ENCODE results near the gene CPT1A.

Gene CPT1A

DNA sequence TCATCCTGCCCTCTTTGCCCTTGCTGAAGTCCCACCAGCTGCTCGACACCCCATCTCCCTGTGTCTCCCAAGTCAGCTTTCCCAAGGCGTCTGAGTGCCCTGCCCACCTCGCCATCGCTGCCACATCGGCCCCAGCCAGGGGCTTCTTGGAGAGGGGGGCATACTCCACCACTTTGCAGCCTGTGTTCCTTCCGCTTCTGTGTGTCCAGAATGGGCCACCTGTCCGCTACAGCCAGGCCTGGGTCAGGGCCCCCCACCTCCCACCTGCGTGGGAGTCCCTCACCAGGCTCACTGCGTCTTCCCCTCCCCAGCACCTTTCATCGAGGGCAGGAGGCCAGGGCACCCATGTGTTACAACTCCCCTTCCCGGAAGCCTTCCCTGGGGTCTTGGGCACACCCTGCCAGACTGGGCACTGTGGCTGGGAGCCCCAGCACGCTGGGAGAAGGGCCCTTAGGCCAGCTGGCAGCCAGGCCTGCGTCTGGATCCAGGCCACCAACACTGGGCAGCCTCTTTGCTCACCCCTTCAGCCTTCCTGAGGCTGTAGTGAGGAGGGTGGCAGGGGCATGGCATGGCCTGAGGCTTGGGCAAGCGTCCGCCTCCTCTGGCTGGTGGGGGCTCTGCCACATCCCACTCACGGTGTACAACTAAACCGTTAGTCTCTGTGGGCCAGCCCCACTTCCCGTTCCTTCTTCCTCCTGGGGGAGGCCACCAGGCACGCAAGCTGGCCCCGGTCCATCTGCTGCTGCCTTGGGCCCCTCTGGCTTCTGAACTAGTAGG is 13.4 kb downstream of the CPT1A start:
- DNase-seq = no peak

DNA sequence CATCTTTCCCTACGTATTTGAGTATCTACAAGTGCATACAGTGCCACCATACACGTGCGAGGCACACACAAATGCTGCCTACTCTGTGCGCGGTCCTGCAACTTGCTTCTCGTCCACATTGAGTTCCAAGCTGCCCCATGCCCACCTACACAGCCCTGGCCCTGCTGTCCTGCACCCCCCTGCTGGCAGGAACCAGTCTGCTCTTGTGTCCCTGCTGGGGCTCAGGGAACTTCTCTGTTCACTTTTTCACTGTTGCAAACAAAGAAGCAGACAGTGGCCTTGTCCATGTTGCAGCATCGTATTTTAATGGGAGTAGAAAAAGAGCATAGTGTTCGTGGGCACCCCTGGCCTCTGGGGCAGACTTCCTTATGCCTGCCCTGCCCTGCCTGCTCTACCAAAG is 14.0 kb downstream of the CPT1A start:
- DNase-seq = no peak

DNA sequence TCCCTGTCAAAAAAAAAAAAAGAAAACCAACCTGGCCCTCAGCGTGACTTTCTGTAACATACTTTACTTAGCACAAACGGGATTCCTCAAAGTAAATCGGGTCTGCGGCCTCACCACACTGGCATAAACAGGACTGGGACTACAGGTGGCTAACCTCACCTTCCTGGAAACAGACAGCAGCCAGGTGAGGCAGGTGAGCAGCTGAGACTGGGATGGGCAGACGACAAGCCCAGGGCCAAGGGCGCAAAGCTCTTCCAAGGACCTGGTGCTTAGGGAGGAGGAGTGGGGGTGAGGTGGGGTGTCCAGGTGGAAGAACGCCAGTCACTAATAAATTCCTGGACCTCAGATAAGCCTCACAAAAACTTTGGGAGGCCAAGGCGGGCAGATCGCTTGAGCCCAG is 15.0 kb downstream of the CPT1A start:
- no peak for DNase-seq

DNA sequence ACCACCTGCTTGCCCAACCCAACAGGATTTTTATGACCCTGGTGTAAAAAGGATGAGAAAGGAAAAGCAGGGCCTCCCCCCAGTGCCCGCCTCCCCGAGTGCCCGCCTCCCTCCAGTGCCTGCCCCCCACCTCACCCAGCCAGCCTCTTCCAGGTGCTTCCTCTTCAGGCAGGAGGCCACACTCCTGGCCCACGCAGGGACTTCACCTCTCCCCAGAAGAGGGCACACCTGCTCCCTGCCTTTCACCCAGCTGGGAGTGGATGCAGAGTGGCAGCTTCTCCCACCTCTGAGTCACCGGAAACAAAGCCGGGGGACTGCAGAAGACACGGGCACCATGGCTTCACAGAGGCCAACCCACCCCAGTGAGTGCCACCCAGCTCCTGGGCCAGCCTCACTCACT is 16.1 kb downstream of the CPT1A start:
- DNase-seq = peak; percentile 71

DNA sequence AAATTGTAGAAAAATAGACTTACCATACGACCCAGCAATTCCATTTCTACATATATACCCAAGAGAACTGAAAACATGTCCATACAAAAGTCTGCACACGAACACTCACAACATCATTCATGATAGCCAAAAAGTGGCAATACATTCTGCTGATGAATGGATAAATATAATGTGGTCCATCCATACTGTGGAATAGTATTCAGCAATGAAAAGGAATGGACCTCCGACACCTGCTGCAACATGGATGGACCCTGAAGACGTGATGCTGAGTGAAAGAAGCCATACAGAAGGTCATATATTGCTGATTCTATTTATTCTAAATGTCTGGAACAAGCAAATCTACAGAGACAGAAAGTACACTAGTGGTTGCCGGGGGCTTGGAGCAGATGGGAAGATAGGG is 19.2 kb downstream of the CPT1A start:
- DNase-seq = no peak

DNA sequence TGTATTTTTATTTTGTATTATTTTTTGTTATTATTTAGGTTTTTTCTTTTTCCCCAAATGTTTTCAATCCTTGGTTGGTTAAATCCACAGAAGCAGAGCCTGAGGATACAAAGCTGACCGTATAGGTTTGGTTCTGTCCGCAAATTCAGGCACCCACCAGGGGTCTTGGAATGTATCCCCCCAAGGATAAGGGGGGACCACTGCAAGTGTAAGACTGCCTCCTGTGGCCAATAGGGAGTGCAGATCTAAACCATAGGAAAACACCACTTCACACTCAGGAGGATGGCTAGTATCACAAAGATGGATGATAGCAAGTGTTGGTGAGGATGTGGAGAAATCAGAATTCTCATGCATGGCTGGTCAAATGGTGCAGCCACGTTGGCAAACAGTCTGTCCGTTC is 20.0 kb downstream of the CPT1A start:
- DNase-seq = no peak

DNA sequence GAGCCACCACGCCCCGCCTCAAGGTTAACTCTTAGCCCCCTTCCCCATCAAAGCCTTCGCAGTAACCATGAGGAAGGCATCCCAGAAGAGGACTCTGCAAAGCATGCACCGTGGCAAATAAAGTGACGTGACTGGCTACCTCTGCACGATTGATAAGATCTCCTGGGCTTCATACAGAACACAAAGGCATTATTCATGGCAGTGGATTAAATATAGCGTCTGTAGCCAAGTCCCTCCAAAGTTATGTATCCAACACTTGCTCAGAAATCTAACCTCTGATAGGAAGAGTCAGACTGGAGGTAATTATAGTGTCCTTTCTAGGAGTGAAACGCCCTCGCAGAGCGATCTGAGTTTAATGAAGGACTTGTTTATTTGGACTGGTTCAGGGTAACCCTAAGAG is 22.4 kb downstream of the CPT1A start:
- DNase-seq = no peak

DNA sequence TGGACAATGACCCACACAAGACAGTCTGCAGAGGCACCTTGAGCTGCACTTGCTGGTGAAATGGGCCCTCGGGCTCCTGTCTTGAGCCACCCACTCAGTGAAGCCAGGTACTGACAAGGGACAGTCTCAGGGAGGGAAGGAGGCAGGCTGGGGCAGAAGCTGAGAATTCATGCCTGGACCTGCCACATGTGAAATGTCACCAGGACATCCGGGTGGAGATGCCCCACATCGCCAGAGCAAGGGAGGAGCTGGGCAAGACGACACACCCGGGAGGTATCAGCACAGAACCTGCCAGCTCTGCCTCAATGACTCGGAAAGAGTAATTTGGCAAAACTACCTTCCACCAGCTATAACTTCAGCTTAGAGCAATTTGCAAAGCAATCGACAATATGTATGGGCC is 23.5 kb downstream of the CPT1A start:
- DNase-seq = no peak

DNA sequence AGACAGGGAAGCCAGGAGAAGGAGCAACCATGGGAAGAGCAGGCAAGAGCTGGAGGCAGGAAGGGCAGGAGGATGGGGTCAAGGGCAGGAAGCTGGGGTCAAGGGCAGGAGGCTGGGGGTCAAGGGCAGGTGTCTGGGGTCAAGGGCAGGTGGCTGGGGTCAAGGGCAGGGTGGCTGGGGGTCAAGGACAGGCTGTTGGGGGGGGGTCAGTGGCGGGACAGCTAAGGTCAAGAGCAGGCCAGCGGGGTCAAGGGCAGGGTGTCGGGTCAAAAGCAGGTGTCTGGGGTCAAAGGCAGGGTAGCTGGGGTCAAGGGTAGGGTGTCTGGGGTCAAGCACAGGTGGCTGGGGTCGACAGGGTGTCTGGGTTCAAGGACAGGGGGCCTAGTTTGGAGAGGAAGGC is 24.2 kb downstream of the CPT1A start:
- no peak for DNase-seq

DNA sequence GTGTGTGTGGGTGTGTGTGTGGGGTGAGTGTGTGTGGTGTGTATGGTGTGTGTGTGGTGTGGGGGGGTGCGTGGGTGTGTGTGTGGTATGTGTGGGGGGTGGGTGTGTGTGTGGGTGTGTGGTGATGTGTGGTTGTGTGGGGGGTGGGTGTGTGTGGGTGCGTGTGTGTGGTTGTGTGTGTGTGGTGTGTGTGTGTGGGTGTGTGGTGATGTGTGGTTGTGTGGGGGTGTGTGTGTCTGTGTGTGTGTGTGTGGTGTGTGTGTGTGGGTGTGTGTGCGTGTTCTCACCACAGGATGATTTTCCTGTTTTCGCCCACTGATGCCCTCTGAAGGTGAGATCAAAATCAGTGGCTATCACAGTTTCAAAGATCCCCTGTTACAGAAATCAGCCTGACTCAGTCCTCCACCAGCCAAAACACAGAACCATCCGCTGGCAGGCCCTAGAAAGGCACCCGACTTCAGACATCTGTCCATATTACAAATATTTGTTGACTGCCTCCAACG is 24.7 kb downstream of the CPT1A start:
- no peak for DNase-seq

DNA sequence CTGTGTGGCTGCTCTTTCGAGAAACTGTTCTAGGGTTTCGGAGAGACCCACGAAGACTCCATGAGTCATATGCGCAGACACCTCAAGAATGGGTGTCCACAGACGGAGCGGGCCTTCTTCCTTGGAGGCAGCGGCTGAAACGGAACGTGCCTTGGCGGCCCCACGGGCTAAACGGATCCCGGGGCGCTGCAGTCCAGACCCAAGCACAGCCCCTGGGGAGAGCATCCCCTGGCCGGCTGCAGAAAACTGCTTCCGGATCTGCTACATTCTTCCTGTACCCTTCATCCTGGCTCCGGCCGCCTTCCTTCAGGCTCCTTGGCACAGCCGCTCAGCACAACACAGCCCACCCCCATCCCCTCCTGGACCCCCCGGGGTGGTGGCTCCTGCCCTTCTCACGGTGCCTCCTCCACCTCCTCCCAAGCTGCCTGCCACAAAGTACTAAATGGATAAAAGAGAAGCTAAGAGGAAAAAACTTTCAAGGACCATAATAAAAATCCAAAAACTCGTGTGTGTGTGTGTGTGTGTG is 25.4 kb downstream of the CPT1A start:
- DNase-seq = no peak

DNA sequence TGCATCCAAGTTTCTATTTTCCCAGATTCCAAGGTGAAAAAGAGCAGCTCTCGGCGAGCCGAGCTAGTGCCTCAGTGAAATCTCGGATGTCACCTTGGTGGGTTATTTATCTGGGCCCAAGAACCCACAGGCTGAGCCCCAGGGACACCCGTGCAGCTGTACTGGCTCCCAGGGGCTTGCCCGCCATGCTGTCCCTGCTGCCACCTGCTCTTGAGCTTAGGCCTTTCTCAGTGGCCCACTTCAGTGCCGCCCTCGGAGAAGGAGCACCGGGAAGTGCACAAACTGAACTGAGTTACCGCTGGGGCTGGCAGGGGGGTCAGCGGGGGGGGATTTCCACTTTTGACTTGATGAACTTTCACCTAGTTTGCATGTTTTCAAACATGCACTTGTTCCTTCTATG is 27.9 kb downstream of the CPT1A start:
- no peak for DNase-seq

DNA sequence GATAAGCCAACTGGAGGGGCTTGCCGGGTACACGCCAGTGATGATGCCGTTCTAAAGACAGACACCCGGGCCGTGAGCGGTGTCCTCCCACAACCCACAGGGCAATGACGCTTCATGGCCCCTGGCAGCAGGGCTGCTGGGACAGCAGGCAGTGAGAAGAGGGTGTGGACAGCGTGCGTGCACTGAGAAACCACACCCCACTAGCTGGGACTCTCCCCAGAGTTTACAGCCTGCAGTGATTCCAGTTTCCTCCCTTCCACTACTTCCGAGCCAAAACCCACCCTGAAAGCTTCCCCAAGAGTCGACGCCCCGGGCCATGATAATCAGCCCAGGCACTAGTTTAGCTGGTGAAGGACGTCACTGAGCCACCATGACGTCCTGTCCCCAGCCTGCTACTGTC is 29.2 kb downstream of the CPT1A start:
- DNase-seq = no peak

DNA sequence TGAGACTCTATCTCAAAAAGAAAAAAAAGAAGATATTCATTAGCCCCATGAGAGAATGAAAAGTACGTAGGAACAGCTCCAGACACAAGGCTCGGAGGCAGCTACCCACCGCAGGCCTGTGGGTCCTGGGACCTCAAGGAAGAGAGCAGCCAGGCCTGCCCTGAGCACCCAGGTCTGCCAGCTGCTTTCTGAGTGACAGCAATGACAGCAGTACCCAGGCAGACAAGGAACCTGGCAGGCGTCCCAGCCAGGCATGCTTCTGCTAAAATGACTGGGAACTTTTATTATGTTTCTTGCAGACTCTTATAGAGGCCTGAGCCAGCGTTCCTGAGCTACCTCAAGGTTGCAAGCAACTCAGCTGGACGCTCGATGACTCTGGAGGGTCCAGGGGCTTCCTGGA is 31.6 kb downstream of the CPT1A start:
- no peak for DNase-seq

DNA sequence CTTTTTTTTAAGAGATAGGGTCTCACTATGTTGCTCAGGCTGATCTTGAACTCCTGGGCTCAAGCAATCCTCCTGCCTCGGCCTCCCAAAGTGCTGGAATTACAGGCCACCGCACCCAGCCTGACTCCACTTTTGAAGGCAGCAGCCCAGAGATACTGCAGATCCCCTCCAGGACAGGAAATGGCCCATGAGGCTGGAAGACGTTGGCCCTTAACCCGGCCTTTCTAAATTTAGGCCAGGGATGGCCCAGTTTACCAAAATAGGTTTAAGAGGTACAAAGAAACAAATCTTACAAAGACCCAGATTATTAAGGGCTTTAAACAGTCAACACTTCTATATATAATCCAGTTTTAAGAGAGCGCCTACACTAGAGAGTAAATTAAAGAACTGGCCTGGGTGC is 32.2 kb downstream of the CPT1A start:
- DNase-seq = no peak

DNA sequence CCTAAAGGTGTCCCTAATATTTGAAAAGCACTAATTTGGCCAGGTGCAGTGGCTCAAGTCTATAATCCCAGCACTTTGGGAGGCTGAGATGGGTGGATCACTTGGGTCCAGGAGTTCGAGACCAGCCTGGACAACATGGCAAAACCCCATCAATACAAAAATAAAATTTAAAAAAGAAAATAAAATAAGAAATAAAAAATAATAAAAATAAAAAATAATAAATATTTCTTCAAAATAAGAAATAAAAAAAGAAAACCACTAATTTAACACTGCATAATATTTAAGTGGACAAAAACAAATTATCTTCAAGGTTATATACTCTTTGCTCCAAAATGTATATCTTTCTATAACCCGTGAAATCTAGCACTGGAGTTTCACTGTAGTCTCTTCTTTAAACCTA is 32.9 kb downstream of the CPT1A start:
- no peak for DNase-seq

DNA sequence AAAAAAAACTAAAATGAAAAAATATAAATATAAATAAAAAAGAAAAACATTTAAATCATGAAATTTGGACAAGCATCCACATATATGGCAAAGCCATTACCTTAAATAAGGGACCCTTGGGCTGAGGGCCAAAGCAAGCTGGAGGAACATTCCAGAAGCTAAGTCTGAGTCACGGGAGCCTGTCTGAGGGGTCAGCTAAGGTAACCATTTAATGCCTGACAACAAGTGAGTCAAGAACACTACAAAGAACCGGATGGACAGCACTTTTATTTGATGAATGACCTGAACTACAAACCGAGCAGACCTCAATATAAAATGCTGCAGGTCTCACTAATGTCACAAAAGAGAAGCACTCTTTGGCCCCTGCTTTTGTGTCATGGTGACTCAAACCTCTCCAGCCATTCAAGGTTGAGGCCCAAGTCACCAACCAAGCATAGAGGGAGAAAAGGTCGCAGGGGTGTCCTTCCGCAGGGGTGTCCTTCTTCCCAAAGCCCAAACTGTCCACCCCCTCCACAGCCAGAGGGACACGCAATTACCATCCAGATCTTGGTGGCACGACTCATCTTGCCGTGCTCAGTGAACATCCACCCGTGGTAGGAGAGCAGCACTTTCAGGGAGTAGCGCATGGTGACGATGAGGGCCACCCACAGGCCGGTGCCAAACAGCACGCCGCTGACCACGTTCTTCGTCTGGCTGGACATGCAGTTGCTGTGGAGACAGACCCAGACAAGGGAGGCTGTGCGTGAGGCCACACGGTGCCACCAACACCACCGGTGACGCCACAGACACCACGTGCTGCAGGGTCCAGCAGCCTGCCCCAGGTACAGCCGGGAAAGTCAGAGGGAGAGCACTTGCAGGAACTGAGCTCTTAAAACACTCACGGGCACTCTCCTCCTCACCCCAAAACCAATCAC is 34.5 kb downstream of the CPT1A start:
- no peak for DNase-seq

DNA sequence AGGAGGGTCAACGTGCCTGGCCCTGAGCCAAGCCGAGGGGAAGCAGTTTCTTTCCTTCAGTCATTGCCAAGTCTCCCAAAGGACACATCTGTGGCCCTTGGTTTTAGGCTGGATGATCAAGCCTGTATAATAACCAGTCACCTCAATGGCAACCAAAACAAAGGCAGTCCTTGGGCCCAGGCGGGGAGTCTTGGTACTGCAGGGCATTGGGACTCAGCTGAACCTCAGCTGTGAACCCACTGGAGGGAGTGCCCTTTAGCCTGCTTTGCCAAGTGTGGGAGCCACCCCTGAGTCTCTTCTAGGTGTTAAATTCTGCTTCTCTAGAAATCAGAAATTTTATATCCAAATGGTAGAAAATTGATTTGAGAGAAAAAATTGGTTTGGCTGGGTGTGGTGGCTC is 36.9 kb downstream of the CPT1A start:
- DNase-seq = no peak

DNA sequence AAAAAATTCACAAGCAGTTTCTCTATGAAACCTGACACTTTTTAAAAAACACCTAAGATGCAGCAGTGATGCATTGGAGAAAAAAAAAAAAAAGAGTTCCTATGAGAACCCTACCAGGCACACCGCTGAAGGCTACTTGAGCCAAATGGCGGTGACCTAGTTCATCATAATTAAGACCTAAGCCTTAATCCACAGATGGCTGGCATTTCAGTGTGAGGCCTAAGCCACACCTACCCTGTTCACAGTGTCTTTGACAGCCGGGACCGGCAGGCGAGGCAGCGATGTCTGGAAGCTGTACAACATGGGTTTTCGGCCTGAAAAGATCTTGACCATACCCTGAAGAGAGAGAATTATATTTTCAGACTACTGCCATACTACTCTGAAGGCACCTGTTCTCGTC is 38.0 kb downstream of the CPT1A start:
- DNase-seq = no peak

DNA sequence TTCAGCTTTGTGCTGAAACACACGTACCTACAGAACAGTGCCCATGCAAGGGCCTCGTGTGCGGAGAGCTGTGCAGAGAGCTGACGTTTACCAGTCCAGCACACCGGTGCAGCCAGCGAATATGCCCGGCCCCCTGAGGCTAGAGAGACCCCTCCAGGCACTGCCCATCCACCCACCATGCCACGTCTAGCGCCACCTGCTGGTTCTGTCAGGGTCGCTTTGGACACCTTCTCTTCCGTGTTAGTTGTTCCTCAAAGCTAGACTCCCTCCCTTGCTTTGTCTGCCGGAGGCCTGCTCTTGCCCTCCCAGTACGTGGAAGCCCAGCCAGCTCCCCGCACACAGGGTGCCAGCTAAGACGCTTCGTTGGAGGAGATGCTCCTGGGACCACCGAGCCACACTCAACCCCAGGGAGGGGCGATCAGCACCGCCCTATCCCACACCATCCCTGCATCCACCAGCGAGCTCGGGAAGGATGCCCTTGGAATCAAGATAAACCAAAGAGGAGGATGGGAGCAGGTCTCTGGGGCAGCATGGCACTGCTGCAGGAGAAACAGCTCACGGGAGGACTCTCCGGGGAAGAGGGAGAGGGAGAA is 43.4 kb downstream of the CPT1A start:
- DNase-seq = peak; percentile 76

DNA sequence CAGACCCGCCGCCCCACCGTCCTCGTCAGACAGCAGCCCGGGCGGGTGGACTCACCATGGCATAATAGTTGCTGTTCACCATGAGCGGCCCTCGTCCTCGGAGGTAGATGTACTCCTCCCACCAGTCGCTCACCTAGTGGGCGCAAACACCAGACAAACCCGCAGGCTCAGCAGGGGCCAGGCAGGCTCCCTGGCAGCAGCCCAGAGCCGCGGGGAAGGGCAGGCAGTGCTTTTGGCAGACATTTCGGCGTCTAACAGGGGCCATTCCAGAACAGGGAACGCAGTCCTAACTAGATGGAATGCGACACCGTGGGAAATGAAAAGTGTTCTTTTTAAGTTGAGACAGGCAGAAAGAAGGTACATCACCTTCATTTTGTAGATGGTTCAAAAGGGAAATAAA is 44.9 kb downstream of the CPT1A start:
- no peak for DNase-seq

DNA sequence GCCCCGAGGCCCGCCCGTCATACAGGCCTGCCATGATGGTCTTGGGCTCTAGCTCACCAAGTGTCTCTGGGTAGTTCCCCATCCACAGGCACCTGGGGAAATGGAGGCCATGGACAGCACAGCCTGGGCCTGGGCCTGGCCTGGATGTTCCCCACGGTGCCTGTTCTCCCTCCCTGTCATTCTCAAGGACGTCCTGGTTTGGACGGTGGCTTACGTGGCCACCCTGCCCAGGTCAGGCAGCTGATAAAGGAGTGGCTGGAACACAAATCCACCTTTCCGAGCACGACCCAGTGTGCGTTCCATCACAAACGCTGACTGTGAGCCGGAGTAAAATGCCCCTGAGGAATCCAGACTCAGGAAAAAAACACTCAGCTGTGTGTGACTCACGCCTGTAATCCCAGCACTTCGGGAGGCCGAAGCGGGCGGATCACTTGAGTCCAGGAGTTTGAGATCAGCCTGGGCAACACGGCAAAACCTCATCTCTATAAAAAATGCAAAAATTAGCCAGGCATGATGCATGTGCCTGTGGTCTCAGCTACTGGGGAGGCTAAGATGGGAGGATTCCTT is 49.2 kb downstream of the CPT1A start:
- DNase-seq = no peak

DNA sequence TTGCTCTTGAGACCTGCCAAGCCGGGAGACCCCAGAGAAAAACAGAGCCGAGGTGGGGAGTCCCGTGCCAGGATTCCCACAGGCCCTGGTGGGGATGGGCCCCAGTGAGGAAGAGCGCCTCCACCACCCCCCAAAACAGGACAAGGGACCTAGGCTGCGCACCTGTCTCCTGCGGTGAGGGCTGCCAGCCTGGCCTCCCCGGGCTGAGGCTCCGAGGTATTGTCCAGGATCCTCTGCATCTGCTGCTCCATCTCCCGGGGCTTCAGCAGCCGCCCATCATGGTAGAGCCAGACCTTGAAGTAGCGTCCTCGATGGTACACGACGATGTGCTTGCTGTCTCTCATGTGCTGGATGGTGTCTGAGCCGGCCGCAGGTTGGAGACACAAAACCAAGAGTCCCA is 57.1 kb downstream of the CPT1A start:
- DNase-seq = no peak

All from activated CD8-positive, alpha-beta memory T cell treated with anti-CD3 and anti-CD28 coated beads for 24 hours (primary cell).